Stomach (tissue), 4 donors: Measurements from ENCODE around the gene CFAP54.

Source experiments
- CTCF ChIP-seq, 7 experiments: fragments of 450-650 bp in 4 of 7; fragments of 200-600 bp in 3 of 7; sonication (generic) in 3 of 7; IDR thresholded peaks; one replicate each; pipeline ENCODE4 v1.5.1; 2016 to 2019; ENCODE audit warnings: antibody characterized with exemption in 7 of 7, control low read depth in 2 of 7, mild to moderate bottlenecking in 1 of 7
- EP300 ChIP-seq: sonication (generic); formaldehyde crosslinking; IDR thresholded peaks from one replicate; pipeline ENCODE4 v1.6.1; 2017; ENCODE audit warnings: antibody characterized with exemption
- POLR2A ChIP-seq, 4 donors: fragments of 450-650 bp; IDR thresholded peaks; one replicate each; pipeline ENCODE4 v1.6.1; 2016; ENCODE audit warnings: antibody characterized with exemption in 4 of 4, control low read depth in 2 of 4, mild to moderate bottlenecking in 1 of 4, moderate library complexity in 1 of 4
- POLR2AphosphoS5 ChIP-seq, 3 donors: sonication (generic); formaldehyde crosslinking; IDR thresholded peaks; one replicate each; pipeline ENCODE4 v1.6.1; 2016; ENCODE audit warnings: antibody characterized with exemption in 3 of 3

- TF ChIP-seq POLR2AphosphoS5 (IDR thresholded peaks at IDR 0.05) (no peak), CTCF (IDR thresholded peaks at IDR 0.05) (no peak), POLR2A (IDR thresholded peaks at IDR 0.05) (no peak), EP300 (no peak)
Observed at GRCh38 chr12:96658075-96658474, 168.7 kb downstream of the CFAP54 start.
